ENCODE measurements around the gene SECISBP2.

Gene SECISBP2

GRCh38 chr9:89378541-89378940 lies 60.2 kb downstream of the SECISBP2 start:
- TF ChIP-seq SUZ12 (IDR thresholded peaks at IDR 0.05; ENCODE audit: extremely low read depth, insufficient read depth, insufficient read length) (no peak), YY1 (IDR thresholded peaks at IDR 0.05; ENCODE audit: insufficient read depth, insufficient read length) (no peak), ZNF274 (IDR thresholded peaks at IDR 0.05; ENCODE audit: low read depth, low read length) (no peak)
- peaks cover 12% of the 10 kb centered on the region for H3K36me3 ChIP-seq (ENCODE audit: insufficient read depth, insufficient read length, low read length)
- DNase-seq (ENCODE audit: low read depth, low spot score) = no peak
- no peak overlapping the region for H3K9ac ChIP-seq (ENCODE audit: insufficient read length, low read depth)
- no peaks in the 10 kb centered on the region for H3K9me3 ChIP-seq (ENCODE audit: insufficient read depth, low read length)
- peaks cover 12% of the 10 kb centered on the region for H3K4me1 ChIP-seq (ENCODE audit: insufficient read depth, insufficient read length)
- no peaks in the 10 kb centered on the region for H3K27me3 ChIP-seq (ENCODE audit: insufficient read depth, insufficient read length)
- no peak overlapping the region for H3K4me3 ChIP-seq (ENCODE audit: insufficient read length, low read depth)

GRCh38 chr9:89379031-89379430 lies 60.7 kb downstream of the SECISBP2 start:
- Histone ChIP-seq H3K9me3 (ENCODE audit: insufficient read depth, low read length) (no peaks in the 10 kb centered on the region), H3K36me3 (ENCODE audit: insufficient read depth, insufficient read length, low read length) (peaks cover 12% of the 10 kb centered on the region), H3K9ac (ENCODE audit: insufficient read length, low read depth) (no peak overlapping the region), H3K4me3 (ENCODE audit: insufficient read length, low read depth) (no peak overlapping the region), H3K4me1 (ENCODE audit: insufficient read depth, insufficient read length) (peaks cover 12% of the 10 kb centered on the region), H3K27me3 (ENCODE audit: insufficient read depth, insufficient read length) (no peaks in the 10 kb centered on the region)
- DNase-seq (ENCODE audit: low read depth, low spot score) = no peak
- TF ChIP-seq ZNF274 (IDR thresholded peaks at IDR 0.05; ENCODE audit: low read depth, low read length) (no peak), YY1 (IDR thresholded peaks at IDR 0.05; ENCODE audit: insufficient read depth, insufficient read length) (no peak), SUZ12 (IDR thresholded peaks at IDR 0.05; ENCODE audit: extremely low read depth, insufficient read depth, insufficient read length) (no peak)

GRCh38 chr9:89379508-89380115 lies 61.3 kb downstream of the SECISBP2 start:
- no peaks in the 10 kb centered on the region for H3K27me3 ChIP-seq (ENCODE audit: insufficient read depth, insufficient read length)
- TF ChIP-seq SUZ12 (IDR thresholded peaks at IDR 0.05; ENCODE audit: extremely low read depth, insufficient read depth, insufficient read length) (no peak), ZNF274 (IDR thresholded peaks at IDR 0.05; ENCODE audit: low read depth, low read length) (no peak), YY1 (IDR thresholded peaks at IDR 0.05; ENCODE audit: insufficient read depth, insufficient read length) (no peak)
- H3K9me3 ChIP-seq (ENCODE audit: insufficient read depth, low read length) = no peaks in the 10 kb centered on the region
- H3K4me1 ChIP-seq (ENCODE audit: insufficient read depth, insufficient read length) = peaks cover 12% of the 10 kb centered on the region
- no peak overlapping the region for H3K9ac ChIP-seq (ENCODE audit: insufficient read length, low read depth)
- H3K36me3 ChIP-seq (ENCODE audit: insufficient read depth, insufficient read length, low read length) = peaks cover 12% of the 10 kb centered on the region
- no peak for DNase-seq (ENCODE audit: low read depth, low spot score)
- H3K4me3 ChIP-seq (ENCODE audit: insufficient read length, low read depth) = no peak overlapping the region

DNA sequence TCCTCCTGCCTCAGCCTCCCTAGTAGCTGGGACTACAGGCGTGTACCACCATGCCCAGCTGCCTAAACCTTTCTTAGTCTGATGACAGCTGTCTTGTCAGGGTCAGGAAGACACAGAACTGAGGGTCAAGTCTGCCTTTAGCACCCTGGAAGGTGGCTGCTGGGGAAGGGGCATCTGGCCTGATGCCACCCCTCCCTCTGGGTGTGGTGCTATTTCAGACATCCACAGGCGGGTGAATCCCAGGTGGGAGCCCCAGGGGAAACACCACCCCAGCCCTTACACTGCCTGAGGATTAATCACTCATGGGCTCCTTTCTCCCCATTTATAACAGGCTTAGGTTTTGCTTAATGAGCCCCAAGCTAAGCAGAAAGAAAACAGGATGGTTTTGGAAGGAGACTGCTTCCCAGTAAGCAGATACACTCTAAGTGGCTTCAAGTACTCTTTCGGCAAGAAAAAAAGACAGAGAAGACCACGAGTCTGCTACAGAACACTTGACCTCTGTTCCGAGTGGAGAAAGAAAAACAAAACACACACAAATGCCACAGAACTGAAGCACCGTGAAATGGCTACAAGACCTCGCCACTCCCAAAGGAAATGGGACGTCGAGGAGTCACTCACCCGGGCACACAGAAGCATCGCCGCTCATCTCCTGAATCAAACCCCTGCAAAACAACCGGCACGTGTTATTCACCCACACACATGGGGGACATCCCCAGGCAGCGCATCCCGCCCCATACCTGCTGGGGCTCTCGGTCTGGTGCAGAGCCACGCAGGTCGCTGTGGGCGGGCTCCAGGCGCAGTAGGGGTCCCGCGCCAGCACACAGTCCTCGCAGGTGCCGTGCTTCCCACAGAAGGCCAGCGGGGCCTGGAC lies 62.4 kb downstream of the SECISBP2 start:
- DNase-seq (ENCODE audit: low read depth, low spot score) = no peak
- no peaks in the 10 kb centered on the region for H3K9me3 ChIP-seq (ENCODE audit: insufficient read depth, low read length)
- TF ChIP-seq ZNF274 (IDR thresholded peaks at IDR 0.05; ENCODE audit: low read depth, low read length) (no peak), YY1 (IDR thresholded peaks at IDR 0.05; ENCODE audit: insufficient read depth, insufficient read length) (no peak)
- no peak overlapping the region for H3K9ac ChIP-seq (ENCODE audit: insufficient read length, low read depth)
- H3K36me3 ChIP-seq (ENCODE audit: insufficient read depth, insufficient read length, low read length) = peaks cover 22% of the 10 kb centered on the region
- H3K4me1 ChIP-seq (ENCODE audit: insufficient read depth, insufficient read length) = peaks cover 9% of the 10 kb centered on the region
- no peaks in the 10 kb centered on the region for H3K27me3 ChIP-seq (ENCODE audit: insufficient read depth, insufficient read length)
- H3K4me3 ChIP-seq (ENCODE audit: insufficient read length, low read depth) = no peak overlapping the region

DNA sequence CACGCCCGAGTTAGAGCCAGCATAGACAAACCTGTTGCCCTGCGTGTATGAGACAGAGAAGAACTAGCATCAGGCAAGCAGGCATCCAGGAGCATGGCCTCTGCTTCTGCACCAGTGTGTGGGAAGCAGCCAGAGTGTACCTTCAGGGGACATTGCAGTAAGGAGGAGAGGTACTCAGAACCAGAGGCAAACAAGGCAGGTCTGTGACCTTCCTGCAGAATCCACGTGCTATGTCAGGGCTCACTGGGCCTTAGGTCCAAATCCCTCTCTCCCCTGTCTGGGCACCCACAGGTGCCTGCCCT lies 63.0 kb downstream of the SECISBP2 start:
- no peak overlapping the region for H3K9ac ChIP-seq (ENCODE audit: insufficient read length, low read depth)
- no peaks in the 10 kb centered on the region for H3K27me3 ChIP-seq (ENCODE audit: insufficient read depth, insufficient read length)
- TF ChIP-seq SUZ12 (IDR thresholded peaks at IDR 0.05; ENCODE audit: extremely low read depth, insufficient read depth, insufficient read length) = no peak
- no peak for TF ChIP-seq YY1 (IDR thresholded peaks at IDR 0.05; ENCODE audit: insufficient read depth, insufficient read length)
- no peak for TF ChIP-seq ZNF274 (IDR thresholded peaks at IDR 0.05; ENCODE audit: low read depth, low read length)
- H3K36me3 ChIP-seq (ENCODE audit: insufficient read depth, insufficient read length, low read length) = peaks cover 27% of the 10 kb centered on the region
- no peak for DNase-seq (ENCODE audit: low read depth, low spot score)
- H3K9me3 ChIP-seq (ENCODE audit: insufficient read depth, low read length) = no peaks in the 10 kb centered on the region
- peaks cover 9% of the 10 kb centered on the region for H3K4me1 ChIP-seq (ENCODE audit: insufficient read depth, insufficient read length)
- H3K4me3 ChIP-seq (ENCODE audit: insufficient read length, low read depth) = no peak overlapping the region

GRCh38 chr9:89382026-89382986 lies 64.0 kb downstream of the SECISBP2 start:
- no peak for TF ChIP-seq SUZ12 (IDR thresholded peaks at IDR 0.05; ENCODE audit: extremely low read depth, insufficient read depth, insufficient read length)
- DNase-seq (ENCODE audit: low read depth, low spot score) = no peak
- H3K27me3 ChIP-seq (ENCODE audit: insufficient read depth, insufficient read length) = no peaks in the 10 kb centered on the region
- H3K4me1 ChIP-seq (ENCODE audit: insufficient read depth, insufficient read length) = peaks cover 9% of the 10 kb centered on the region
- H3K4me3 ChIP-seq (ENCODE audit: insufficient read length, low read depth) = no peak overlapping the region
- H3K9me3 ChIP-seq (ENCODE audit: insufficient read depth, low read length) = no peaks in the 10 kb centered on the region
- H3K36me3 ChIP-seq (ENCODE audit: insufficient read depth, insufficient read length, low read length) = peaks cover 36% of the 10 kb centered on the region
- H3K9ac ChIP-seq (ENCODE audit: insufficient read length, low read depth) = no peak overlapping the region

Data from NT2/D1 (cell line).